Activated naive CD4-positive, alpha-beta T cell treated with Interleukin-2 at 50 U/mL for 16 hours (primary cell): ENCODE results near the gene PRRG2.
"Not testable (repeated sequence)": the region's sequence is repeated elsewhere in the genome, so short reads cannot be mapped to it uniquely, and the experiment has no call there.

ENCODE experiments used
- DNase-seq: peaks from one replicate; pipeline ENCODE4 v3.0.0-alpha.2; 2020

The PRRG2 gene

GRCh38 chr19:49614096-49614833 lies 33.1 kb downstream of the PRRG2 start:
- DNase-seq = peak; percentile 30

- DNase-seq = no peak
These were observed 34.7 kb downstream of the PRRG2 start for GRCh38 chr19:49615861-49616260.

- DNase-seq = no peak
These were observed 35.4 kb downstream of the PRRG2 start for GRCh38 chr19:49616532-49616931.

- no peak for DNase-seq
These were observed 35.8 kb downstream of the PRRG2 start for GRCh38 chr19:49616945-49617344.

GRCh38 chr19:49617860-49618259 lies 36.7 kb downstream of the PRRG2 start:
- DNase-seq = not testable (repeated sequence)

- DNase-seq = no peak
These were observed 44.1 kb downstream of the PRRG2 start for GRCh38 chr19:49624967-49625910.

- no peak for DNase-seq
These were observed 45.1 kb downstream of the PRRG2 start for GRCh38 chr19:49626226-49626625.

GRCh38 chr19:49629659-49630058 lies 48.5 kb downstream of the PRRG2 start:
- no peak for DNase-seq

GRCh38 chr19:49631014-49631588 lies 50.0 kb downstream of the PRRG2 start:
- DNase-seq = no peak

GRCh38 chr19:49631610-49632192 lies 50.6 kb downstream of the PRRG2 start:
- DNase-seq = no peak

GRCh38 chr19:49632576-49632975 lies 51.5 kb downstream of the PRRG2 start:
- no peak for DNase-seq

- DNase-seq = not testable (repeated sequence)
These were observed 52.2 kb downstream of the PRRG2 start for GRCh38 chr19:49633273-49633672.

GRCh38 chr19:49635530-49636232 lies 54.6 kb downstream of the PRRG2 start:
- DNase-seq = no peak

GRCh38 chr19:49636233-49636932 lies 55.3 kb downstream of the PRRG2 start:
- DNase-seq = no peak

GRCh38 chr19:49637821-49638738 lies 57.0 kb downstream of the PRRG2 start:
- DNase-seq = no peak

- DNase-seq = peak; percentile 9
These were observed 58.4 kb downstream of the PRRG2 start for GRCh38 chr19:49639401-49640112.

- DNase-seq = peak; percentile 100
These were observed 59.2 kb downstream of the PRRG2 start, which contains the start of gene RRAS for GRCh38 chr19:49640113-49640898. Gene RRAS (minus strand): TSS chr19:49640143. CDS start chr19:49640098, 45 bp downstream.
